MM.1S (cell line): ENCODE data around the gene UGCG.

Source experiments
- CTCF ChIP-seq: fragments of 300-600 bp; sonication (generic); IDR thresholded peaks from 2 replicates; pipeline ENCODE4 v1.5.1; 2016; ENCODE audit warnings: antibody characterized with exemption, low read length, mixed read lengths
- EZH2 ChIP-seq: fragments of 300-600 bp; sonication (generic); optimal IDR thresholded peaks from 2 replicates; pipeline ENCODE3; 2017; ENCODE audit warnings: low read depth, mild to moderate bottlenecking, antibody characterized with exemption, low read length, mixed read lengths
- EZH2phosphoT487 ChIP-seq: fragments of 300-600 bp; sonication (generic); IDR thresholded peaks from 2 replicates; pipeline ENCODE4 v1.6.1; 2018; ENCODE audit warnings: antibody characterized with exemption, low read length

- TF ChIP-seq CTCF (no peak), EZH2 (no peak), EZH2phosphoT487 (no peak)
Measured at GRCh38 chr9:111904026-111904425, 7.4 kb downstream of the UGCG start.
